Measurements from ENCODE around the gene STX16. TPM values are rescaled to one million over a fixed set of nuclear protein-coding genes. Genes with fewer than 3 reads are reported as not detected.

The STX16 gene
- total and polyA plus RNA-seq, 9 of the 15 experiments (the other 6 are each of a cell fraction or from before 2014, with no cell fraction given): 4.4 to 43.5 (median 14.7) TPM

DNA sequence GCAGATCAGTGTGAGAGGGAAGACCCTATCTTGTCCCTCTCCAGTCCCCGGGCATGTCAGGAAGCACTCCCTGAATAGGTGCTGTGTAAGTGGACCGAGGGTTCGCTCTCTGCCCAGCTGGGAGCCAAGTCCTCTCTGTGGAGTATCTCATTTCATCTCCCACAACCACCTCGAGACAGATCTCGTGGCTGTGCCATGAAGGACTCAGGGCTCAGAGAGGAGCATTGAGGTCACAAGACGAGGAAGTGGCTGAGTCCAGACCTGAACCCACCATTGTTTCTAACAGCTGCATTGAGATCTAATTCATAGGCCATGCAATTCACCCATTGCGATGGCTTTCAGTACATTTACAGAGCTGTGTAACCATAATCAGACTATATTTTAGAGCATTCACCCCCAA, 34.7 kb upstream of the STX16 start:
- Histone ChIP-seq H3K4me2 (ENCODE audit: insufficient read depth, low read length) (no peak overlapping the region), H3K9ac (ENCODE audit: insufficient read depth in 1 of 2, low read depth in 2 of 2, low read length in 2 of 2) (no peak overlapping the region), H3K9me3 (replicated peaks; ENCODE audit: control insufficient read depth, insufficient read depth, low read depth, low read length) (no peaks in the 10 kb centered on the region), H2AFZ (ENCODE audit: low read depth, low read length) (no peak overlapping the region), H3K27ac (ENCODE audit: extremely low read depth, low read depth, low read length) (no peak overlapping the region), H3K36me3 (ENCODE audit: control insufficient read depth, insufficient read depth, low read length) (no peaks in the 10 kb centered on the region), H3K4me3 (no peak overlapping the region), H3K79me2 (ENCODE audit: control insufficient read depth, insufficient read depth, low read length) (no peaks in the 10 kb centered on the region), H4K20me1 (replicated peaks; ENCODE audit: control insufficient read depth, insufficient read depth, low read length) (no peaks in the 10 kb centered on the region), H3K9me1 (ENCODE audit: control insufficient read depth, insufficient read depth, low read length) (no peaks in the 10 kb centered on the region), H3K4me1 (replicated peaks in 1 of 2; ENCODE audit: control insufficient read depth in 2 of 2, insufficient read depth in 2 of 2, low read length in 2 of 2) (peaks cover 0 to 14% of the 10 kb centered on the region in 2 experiments; a peak in 2 of 5 replicates), H3K27me3 (ENCODE audit: control insufficient read depth in 2 of 2, insufficient read depth in 2 of 2, low read length in 2 of 2) (peaks cover 7 to 57% of the 10 kb centered on the region in 2 experiments)
- ATAC-seq (no peak), DNase-seq (ENCODE audit: extremely low read depth in 1 of 4, low spot score in 3 of 4) (no peak), FAIRE-seq (no peak)
- intact Hi-C loops (cut with micrococcal nuclease): no loop called here
- BruUV-seq (replicated peaks): no TSS peak
- in situ Hi-C loops (cut with MboI): no loop called here
- 8% methylated on average over 7 of the region's 7 CpGs for WGBS (ENCODE audit: insufficient coverage, low coverage, missing lambda C conversion rate)
- ChIA-PET CTCF (ENCODE audit: low intra/inter-chr PET ratio) (no interaction called here), POLR2A (interaction anchor here (1.0 kb wide), 1 partner anchor 282 kb away, joined by 4 read pairs; no protein-coding TSS in a partner anchor)
- TF ChIP-seq SREBF2 (CRISPR knock-in tag; IDR thresholded peaks at IDR 0.05) (no peak), SIN3A (IDR thresholded peaks at IDR 0.05; ENCODE audit: borderline replicate concordance in 2 of 2, control insufficient read depth in 1 of 2, low read depth in 2 of 2, low read length in 2 of 2) (no peak), CBX8 (IDR thresholded peaks at IDR 0.05; ENCODE audit: borderline replicate concordance, extremely low read depth, low read depth, low read length, poor library complexity, severe bottlenecking) (no peak), SRSF7 (optimal IDR thresholded peaks at IDR 0.05; ENCODE audit: low read depth, low read length) (no peak), NFYB (IDR thresholded peaks at IDR 0.05; ENCODE audit: extremely low read depth, insufficient read length) (no peak)
- TF ChIP-seq, protein P1, sequence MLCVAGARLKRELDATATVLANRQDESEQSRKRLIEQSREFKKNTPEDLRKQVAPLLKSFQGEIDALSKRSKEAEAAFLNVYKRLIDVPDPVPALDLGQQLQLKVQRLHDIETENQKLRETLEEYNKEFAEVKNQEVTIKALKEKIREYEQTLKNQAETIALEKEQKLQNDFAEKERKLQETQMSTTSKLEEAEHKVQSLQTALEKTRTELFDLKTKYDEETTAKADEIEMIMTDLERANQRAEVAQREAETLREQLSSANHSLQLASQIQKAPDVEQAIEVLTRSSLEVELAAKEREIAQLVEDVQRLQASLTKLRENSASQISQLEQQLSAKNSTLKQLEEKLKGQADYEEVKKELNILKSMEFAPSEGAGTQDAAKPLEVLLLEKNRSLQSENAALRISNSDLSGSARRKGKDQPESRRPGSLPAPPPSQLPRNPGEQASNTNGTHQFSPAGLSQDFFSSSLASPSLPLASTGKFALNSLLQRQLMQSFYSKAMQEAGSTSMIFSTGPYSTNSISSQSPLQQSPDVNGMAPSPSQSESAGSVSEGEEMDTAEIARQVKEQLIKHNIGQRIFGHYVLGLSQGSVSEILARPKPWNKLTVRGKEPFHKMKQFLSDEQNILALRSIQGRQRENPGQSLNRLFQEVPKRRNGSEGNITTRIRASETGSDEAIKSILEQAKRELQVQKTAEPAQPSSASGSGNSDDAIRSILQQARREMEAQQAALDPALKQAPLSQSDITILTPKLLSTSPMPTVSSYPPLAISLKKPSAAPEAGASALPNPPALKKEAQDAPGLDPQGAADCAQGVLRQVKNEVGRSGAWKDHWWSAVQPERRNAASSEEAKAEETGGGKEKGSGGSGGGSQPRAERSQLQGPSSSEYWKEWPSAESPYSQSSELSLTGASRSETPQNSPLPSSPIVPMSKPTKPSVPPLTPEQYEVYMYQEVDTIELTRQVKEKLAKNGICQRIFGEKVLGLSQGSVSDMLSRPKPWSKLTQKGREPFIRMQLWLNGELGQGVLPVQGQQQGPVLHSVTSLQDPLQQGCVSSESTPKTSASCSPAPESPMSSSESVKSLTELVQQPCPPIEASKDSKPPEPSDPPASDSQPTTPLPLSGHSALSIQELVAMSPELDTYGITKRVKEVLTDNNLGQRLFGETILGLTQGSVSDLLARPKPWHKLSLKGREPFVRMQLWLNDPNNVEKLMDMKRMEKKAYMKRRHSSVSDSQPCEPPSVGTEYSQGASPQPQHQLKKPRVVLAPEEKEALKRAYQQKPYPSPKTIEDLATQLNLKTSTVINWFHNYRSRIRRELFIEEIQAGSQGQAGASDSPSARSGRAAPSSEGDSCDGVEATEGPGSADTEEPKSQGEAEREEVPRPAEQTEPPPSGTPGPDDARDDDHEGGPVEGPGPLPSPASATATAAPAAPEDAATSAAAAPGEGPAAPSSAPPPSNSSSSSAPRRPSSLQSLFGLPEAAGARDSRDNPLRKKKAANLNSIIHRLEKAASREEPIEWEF (CRISPR knock-in tag; IDR thresholded peaks at IDR 0.05): no peak
- TF ChIP-seq, protein P2, sequence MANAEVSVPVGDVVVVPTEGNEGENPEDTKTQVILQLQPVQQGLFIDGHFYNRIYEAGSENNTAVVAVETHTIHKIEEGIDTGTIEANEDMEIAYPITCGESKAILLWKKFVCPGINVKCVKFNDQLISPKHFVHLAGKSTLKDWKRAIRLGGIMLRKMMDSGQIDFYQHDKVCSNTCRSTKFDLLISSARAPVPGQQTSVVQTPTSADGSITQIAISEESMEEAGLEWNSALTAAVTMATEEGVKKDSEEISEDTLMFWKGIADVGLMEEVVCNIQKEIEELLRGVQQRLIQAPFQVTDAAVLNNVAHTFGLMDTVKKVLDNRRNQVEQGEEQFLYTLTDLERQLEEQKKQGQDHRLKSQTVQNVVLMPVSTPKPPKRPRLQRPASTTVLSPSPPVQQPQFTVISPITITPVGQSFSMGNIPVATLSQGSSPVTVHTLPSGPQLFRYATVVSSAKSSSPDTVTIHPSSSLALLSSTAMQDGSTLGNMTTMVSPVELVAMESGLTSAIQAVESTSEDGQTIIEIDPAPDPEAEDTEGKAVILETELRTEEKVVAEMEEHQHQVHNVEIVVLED (CRISPR knock-in tag; IDR thresholded peaks at IDR 0.05): no peak
- TF ChIP-seq, protein P3, sequence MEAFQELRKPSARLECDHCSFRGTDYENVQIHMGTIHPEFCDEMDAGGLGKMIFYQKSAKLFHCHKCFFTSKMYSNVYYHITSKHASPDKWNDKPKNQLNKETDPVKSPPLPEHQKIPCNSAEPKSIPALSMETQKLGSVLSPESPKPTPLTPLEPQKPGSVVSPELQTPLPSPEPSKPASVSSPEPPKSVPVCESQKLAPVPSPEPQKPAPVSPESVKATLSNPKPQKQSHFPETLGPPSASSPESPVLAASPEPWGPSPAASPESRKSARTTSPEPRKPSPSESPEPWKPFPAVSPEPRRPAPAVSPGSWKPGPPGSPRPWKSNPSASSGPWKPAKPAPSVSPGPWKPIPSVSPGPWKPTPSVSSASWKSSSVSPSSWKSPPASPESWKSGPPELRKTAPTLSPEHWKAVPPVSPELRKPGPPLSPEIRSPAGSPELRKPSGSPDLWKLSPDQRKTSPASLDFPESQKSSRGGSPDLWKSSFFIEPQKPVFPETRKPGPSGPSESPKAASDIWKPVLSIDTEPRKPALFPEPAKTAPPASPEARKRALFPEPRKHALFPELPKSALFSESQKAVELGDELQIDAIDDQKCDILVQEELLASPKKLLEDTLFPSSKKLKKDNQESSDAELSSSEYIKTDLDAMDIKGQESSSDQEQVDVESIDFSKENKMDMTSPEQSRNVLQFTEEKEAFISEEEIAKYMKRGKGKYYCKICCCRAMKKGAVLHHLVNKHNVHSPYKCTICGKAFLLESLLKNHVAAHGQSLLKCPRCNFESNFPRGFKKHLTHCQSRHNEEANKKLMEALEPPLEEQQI (IDR thresholded peaks at IDR 0.05): no peak
